GM18517 (cell line): Measurements from ENCODE around the gene KLRG1.

Experiments
- ATAC-seq: cut with Tn5 transposase; IDR thresholded peaks from one replicate; pipeline ENCODE4 v1.9.1; 2021; ENCODE audit warnings: mild to moderate bottlenecking, moderate library complexity; ENCODE audit not compliant: unreplicated experiment

KLRG1 gene

GRCh38 chr12:8985213-8985754 lies 4.1 kb upstream of the KLRG1 start:
- ATAC-seq = no peak

GRCh38 chr12:8987163-8987562 lies 2.2 kb upstream of the KLRG1 start:
- no peak for ATAC-seq

- ATAC-seq = no peak
Observed at GRCh38 chr12:8987685-8988084, 1.7 kb upstream of the KLRG1 start.

- no peak for ATAC-seq
Observed at GRCh38 chr12:8991371-8992345, 2.3 kb downstream of the KLRG1 start.

DNA sequence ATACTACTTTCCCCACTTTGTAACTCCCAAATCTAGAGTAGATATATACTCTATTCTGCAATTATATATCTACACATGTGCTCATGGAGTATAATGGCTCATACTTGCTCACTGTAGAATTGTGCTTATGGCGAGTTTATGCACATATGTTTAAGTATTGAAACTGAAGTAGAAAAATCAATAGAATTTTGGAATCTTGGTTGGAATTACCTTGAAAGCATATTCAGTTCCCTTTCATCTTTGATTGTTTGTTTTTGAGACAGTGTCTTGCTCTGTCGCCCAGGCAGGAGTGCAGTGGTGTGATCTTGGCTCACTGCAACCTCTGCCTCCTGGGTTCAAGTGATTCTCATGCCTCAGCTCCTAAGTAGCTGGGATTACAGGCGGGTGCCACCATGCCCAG lies 4.5 kb downstream of the KLRG1 start:
- no peak for ATAC-seq

DNA sequence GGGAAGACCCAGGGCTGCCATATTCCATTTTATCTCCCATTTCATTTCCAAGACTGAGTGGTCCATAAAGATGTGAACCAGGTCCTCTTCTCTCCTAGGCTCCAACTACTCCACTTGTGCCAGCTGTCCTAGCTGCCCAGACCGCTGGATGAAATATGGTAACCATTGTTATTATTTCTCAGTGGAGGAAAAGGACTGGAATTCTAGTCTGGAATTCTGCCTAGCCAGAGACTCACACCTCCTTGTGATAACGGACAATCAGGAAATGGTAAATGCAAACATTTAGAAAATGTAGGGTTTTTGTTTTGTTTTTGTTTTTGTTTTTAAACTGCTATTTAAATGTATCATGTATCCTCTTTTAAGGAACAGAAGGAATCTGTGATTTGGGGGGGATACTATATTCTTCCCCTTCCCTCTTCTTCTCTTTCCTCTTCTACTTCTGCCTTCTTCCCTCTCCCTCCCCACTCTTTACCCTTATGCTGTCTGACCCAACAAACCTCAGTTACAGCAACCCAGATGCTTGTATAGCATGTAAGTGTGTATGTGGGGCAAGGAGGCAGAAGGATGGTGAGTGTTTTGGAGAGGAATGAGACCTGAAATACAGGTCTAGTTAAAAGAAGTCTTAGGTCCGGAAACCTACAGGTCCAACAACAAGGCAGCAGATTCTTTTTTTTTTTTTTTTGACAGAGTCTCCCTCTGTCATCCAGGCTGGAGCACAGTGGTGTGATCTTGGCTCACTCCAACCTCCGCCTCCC lies 5.9 kb downstream of the KLRG1 start:
- ATAC-seq = no peak

- peak; percentile 91 for ATAC-seq
Observed at GRCh38 chr12:8996682-8997405, 7.5 kb downstream of the KLRG1 start.

DNA sequence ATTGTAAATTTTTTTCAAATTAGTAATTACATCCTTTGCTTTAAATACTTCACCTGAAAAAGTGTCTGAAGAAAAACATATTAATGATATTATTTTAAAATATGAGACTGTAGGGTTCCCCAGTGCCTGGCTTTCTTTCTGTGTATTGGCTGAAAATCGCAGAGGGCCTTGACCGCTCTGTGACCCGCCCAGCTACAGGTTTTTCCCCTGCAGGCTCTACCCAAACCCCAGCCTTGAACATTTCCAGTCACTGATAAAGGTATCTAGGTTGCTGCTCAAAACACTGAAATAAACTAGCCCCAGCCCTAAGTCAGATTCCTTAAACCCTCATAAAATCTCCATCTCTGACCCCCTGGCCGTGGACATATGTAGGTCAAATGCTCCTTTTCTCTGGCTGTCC lies 11.9 kb downstream of the KLRG1 start:
- ATAC-seq = no peak

GRCh38 chr12:9002335-9002734 lies 13.0 kb downstream of the KLRG1 start:
- no peak for ATAC-seq

- no peak for ATAC-seq
Observed at GRCh38 chr12:9022592-9022991, 33.2 kb downstream of the KLRG1 start.

DNA sequence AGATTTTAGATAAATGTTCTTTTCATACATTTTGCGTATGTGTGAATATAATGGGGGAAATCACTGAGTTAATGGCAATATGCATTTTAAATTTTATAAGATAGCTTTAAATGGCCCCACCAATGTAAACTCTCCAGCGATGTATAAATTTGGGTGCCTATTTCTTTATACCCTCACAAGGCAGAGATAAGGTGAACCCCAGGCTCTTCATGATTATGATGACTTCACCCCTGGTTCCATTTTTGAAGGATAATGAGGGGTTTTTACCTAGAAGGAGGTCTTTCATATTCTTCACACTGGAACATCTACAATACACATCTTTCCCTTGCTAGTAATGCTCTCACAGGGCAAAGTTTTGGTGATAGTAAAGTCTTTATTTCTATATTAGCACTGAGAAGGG lies 35.2 kb downstream of the KLRG1 start:
- no peak for ATAC-seq

- no peak for ATAC-seq
Observed at GRCh38 chr12:9027161-9028059, 38.1 kb downstream of the KLRG1 start.

DNA sequence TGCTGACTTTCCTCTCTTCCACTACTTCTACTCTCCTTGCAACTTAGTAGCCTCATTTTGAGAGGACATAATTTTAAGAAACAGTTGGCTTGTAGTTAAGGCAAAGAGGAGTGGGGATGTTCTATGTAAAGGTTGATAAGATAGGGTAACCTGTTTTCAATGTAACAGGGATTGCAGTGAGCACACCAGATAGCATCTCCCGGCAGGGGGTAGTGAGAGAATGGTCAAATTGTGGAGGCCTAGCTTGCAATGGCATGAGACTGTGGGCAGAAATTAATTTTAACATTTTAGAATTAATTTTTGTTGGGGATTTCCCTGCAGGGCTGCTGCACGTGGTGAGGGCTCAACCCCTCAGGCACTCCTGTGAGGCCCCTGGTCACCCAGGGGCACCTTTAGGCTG lies 41.4 kb downstream of the KLRG1 start:
- no peak for ATAC-seq

GRCh38 chr12:9032202-9032964 lies 43.0 kb downstream of the KLRG1 start:
- ATAC-seq = no peak

- no peak for ATAC-seq
Observed at GRCh38 chr12:9033265-9033887, 44.0 kb downstream of the KLRG1 start.

DNA sequence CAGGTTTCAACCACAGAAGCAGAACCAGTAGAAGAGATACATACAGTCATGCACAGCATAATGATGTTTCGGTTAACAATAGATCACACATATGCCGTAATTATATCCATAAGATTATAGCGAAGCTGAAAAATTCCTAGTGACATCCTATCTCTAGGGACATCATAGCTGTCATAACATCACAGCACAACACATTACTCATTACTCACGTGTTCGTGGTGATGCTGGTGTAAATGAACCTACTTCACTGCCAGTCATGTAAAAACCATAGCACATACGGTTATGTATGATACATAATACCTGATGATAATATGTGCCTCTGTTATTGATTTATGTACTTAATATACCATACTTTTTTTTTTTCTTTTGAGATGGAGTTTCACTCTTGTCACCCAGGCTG lies 44.7 kb downstream of the KLRG1 start:
- no peak for ATAC-seq

DNA sequence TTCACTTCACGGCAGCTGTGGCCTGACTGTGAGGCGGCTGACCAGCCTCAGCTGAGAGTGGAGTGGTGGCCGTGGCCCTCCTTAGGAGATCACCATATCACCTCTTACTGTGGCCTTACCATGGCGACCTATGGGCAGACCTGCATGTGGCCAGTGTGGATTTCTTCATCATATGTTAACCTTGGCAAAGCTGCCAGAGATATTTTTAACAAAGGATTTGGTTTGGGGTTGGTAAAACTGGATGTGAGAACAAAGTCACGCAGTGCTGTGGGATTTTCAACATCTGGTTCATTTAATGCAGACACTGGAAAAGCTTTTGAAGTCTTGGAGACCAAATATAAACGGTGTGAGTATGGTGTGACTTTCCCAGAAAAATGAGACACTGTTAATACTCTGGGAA lies 46.9 kb downstream of the KLRG1 start:
- ATAC-seq = no peak

DNA sequence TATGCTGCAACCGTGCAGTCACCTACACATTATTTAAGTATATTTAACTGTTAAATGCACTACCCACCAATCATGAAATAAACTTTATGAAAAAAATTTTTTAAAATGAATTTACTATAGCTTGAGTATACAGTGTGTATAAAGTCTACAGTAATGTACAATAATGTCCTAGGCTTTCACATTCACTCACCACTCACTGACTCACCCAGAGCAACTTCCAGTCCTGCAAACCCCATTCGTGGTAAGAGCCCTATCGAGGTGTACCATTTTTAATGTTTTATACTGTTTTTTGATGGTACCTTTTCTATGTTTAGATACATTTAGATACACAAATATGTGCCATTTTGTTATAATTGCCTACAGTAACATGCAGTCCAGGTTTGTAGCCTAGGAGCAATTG lies 48.1 kb downstream of the KLRG1 start:
- no peak for ATAC-seq
